ENCODE measurements around the gene CD99. TPM values are rescaled to one million over a fixed set of nuclear protein-coding genes. Genes with fewer than 3 reads are reported as not detected.

Gene CD99
- total and polyA plus RNA-seq, 9 of the 15 experiments (the other 6 are each of a cell fraction or from before 2014, with no cell fraction given) = 5.0 to 55.3 (median 34.5) TPM

GRCh38 chrX:2785538-2785937 lies 94.4 kb downstream of the CD99 start:
- TF ChIP-seq ZBTB5 (IDR thresholded peaks at IDR 0.05) (no peak), ZKSCAN3 (CRISPR knock-in tag; IDR thresholded peaks at IDR 0.05) (peak; percentile 98), HNRNPH1 (optimal IDR thresholded peaks at IDR 0.05; ENCODE audit: low read depth, low read length) (no peak)
- in situ Hi-C loops (cut with MboI) = no loop called here
- no TSS peak for BruUV-seq (replicated peaks)

GRCh38 chrX:2788980-2789379 lies 97.9 kb downstream of the CD99 start:
- H3K9me1 ChIP-seq (ENCODE audit: control insufficient read depth, insufficient read depth, low read length) = no peaks in the 10 kb centered on the region
- no peaks in the 10 kb centered on the region for H3K9me3 ChIP-seq (replicated peaks; ENCODE audit: control insufficient read depth, insufficient read depth, low read depth, low read length)
- 5% methylated on average over 4 of the region's 4 CpGs for WGBS (ENCODE audit: insufficient coverage, low coverage, missing lambda C conversion rate)
- H4K20me1 ChIP-seq (replicated peaks; ENCODE audit: control insufficient read depth, insufficient read depth, low read length) = no peaks in the 10 kb centered on the region
- H3K79me2 ChIP-seq (ENCODE audit: control insufficient read depth, insufficient read depth, low read length) = no peaks in the 10 kb centered on the region
- CTCF ChIA-PET (ENCODE audit: low intra/inter-chr PET ratio) = no interaction called here
- no peaks in the 10 kb centered on the region for H3K36me3 ChIP-seq (ENCODE audit: control insufficient read depth, insufficient read depth, low read length)
- H2AFZ ChIP-seq (ENCODE audit: low read depth, low read length) = no peak overlapping the region
- peaks cover 4 to 23% of the 10 kb centered on the region in 2 experiments; a peak in 3 of 5 replicates for H3K27me3 ChIP-seq (ENCODE audit: control insufficient read depth in 2 of 2, insufficient read depth in 2 of 2, low read length in 2 of 2)
- ATAC-seq (no peak), DNase-seq (ENCODE audit: extremely low read depth in 1 of 4, low spot score in 3 of 4) (no peak), FAIRE-seq (no peak)
- H3K27ac ChIP-seq (ENCODE audit: extremely low read depth, low read depth, low read length) = no peak overlapping the region
- in situ Hi-C loops (cut with MboI) = no loop called here
- BruUV-seq (replicated peaks) = no TSS peak
- H3K4me3 ChIP-seq = no peak overlapping the region
- no peak overlapping the region for H3K4me2 ChIP-seq (ENCODE audit: insufficient read depth, low read length)
- intact Hi-C loops (cut with micrococcal nuclease) = no loop called here
- H3K4me1 ChIP-seq (replicated peaks in 1 of 2; ENCODE audit: control insufficient read depth in 2 of 2, insufficient read depth in 2 of 2, low read length in 2 of 2) = no peaks in the 10 kb centered on the region
- POLR2A ChIA-PET = interaction anchor here (1.2 kb wide), 1 partner anchor 13 kb away, joined by 3 read pairs; no protein-coding TSS in a partner anchor
- H3K9ac ChIP-seq (ENCODE audit: insufficient read depth in 1 of 2, low read depth in 2 of 2, low read length in 2 of 2) = no peak overlapping the region
- no peak for TF ChIP-seq FOXJ3 (CRISPR knock-in tag; IDR thresholded peaks at IDR 0.05)
- no peak for TF ChIP-seq TRIM25 (IDR thresholded peaks at IDR 0.05; ENCODE audit: borderline replicate concordance)
- TF ChIP-seq NCOA1 (IDR thresholded peaks at IDR 0.05; ENCODE audit: low read depth) = no peak
- no peak for TF ChIP-seq ZBED1 (IDR thresholded peaks at IDR 0.05)
- no peak for TF ChIP-seq SMARCA5 (IDR thresholded peaks at IDR 0.05)
- no peak for TF ChIP-seq ARID3A (IDR thresholded peaks at IDR 0.05; ENCODE audit: borderline replicate concordance, low read depth, low read length)
- no peak for TF ChIP-seq SRSF3 (IDR thresholded peaks at IDR 0.05; ENCODE audit: insufficient read depth, low read length)
- TF ChIP-seq SP2 (IDR thresholded peaks at IDR 0.05; ENCODE audit: extremely low read depth, low read depth, low read length, poor library complexity, severe bottlenecking) = no peak
- TF ChIP-seq COPS2 (conservative IDR thresholded peaks at IDR 0.05) = no peak

More at GRCh38 chrX:2785538-2785937, 94.4 kb downstream of the CD99 start:
- Histone ChIP-seq H3K4me2 (ENCODE audit: insufficient read depth, low read length) (no peak overlapping the region), H3K4me1 (replicated peaks in 1 of 2; ENCODE audit: control insufficient read depth in 2 of 2, insufficient read depth in 2 of 2, low read length in 2 of 2) (no peaks in the 10 kb centered on the region; a peak in 1 of 5 replicates), H3K27ac (ENCODE audit: extremely low read depth, low read depth, low read length) (no peak overlapping the region), H3K36me3 (ENCODE audit: control insufficient read depth, insufficient read depth, low read length) (no peaks in the 10 kb centered on the region), H4K20me1 (replicated peaks; ENCODE audit: control insufficient read depth, insufficient read depth, low read length) (no peaks in the 10 kb centered on the region), H3K27me3 (ENCODE audit: control insufficient read depth in 2 of 2, insufficient read depth in 2 of 2, low read length in 2 of 2) (no peaks in the 10 kb centered on the region; a peak in 2 of 5 replicates), H2AFZ (ENCODE audit: low read depth, low read length) (no peak overlapping the region), H3K9ac (ENCODE audit: insufficient read depth in 1 of 2, low read depth in 2 of 2, low read length in 2 of 2) (no peak overlapping the region), H3K9me1 (ENCODE audit: control insufficient read depth, insufficient read depth, low read length) (no peaks in the 10 kb centered on the region), H3K79me2 (ENCODE audit: control insufficient read depth, insufficient read depth, low read length) (no peaks in the 10 kb centered on the region), H3K9me3 (replicated peaks; ENCODE audit: control insufficient read depth, insufficient read depth, low read depth, low read length) (no peaks in the 10 kb centered on the region), H3K4me3 (no peak overlapping the region)
- DNase-seq (ENCODE audit: extremely low read depth in 1 of 4, low spot score in 3 of 4) (no peak), FAIRE-seq (no peak), ATAC-seq (no peak)
- intact Hi-C loops (cut with micrococcal nuclease) = no loop called here
- ChIA-PET CTCF (ENCODE audit: low intra/inter-chr PET ratio) (no interaction called here), POLR2A (no interaction called here)
- WGBS (ENCODE audit: insufficient coverage, low coverage, missing lambda C conversion rate) = 8% methylated on average over 4 of the region's 4 CpGs
